Natural killer cell treated with Interleukin-12 subunit alpha and Interleukin-12 subunit beta and Interleukin-15 and Interleukin-18, amount 100 ng/mL, for 72 hours (primary cell): ENCODE data around the gene AQP12A. TPM values are rescaled to one million over a fixed set of nuclear protein-coding genes. Genes with fewer than 3 reads are reported as not detected.
"Not testable (repeated sequence)": the region's sequence is repeated elsewhere in the genome, so short reads cannot be mapped to it uniquely, and the experiment has no call there.

Source experiments
- ATAC-seq, 2 donors: fragments of 150-1000 bp; cut with Tn5 transposase in 1 of 2; sonication (Bioruptor Pico), chemical (Tn5 transposase) in 1 of 2; 2 replicates each; pipeline ENCODE4 v1.10.0; 2021
- DNase-seq: peaks from one replicate; pipeline ENCODE4 v3.0.0; 2022; ENCODE audit warnings: low spot score
- H3K27ac Mint-ChIP-seq, 2 donors: 1 replicate in 1 of 2; 2 replicates in 1 of 2; pipeline ENCODE4 v1.8.0; 2022; ENCODE audit warnings: mixed read lengths in 2 of 2, mild to moderate bottlenecking in 1 of 2, moderate library complexity in 1 of 2
- H3K27me3 Mint-ChIP-seq, 2 donors: 1 replicate in 1 of 2; 2 replicates in 1 of 2; pipeline ENCODE4 v1.8.0; 2022; ENCODE audit warnings: mixed read lengths in 2 of 2
- H3K36me3 Mint-ChIP-seq: one replicate; pipeline ENCODE4 v1.8.0; 2022; ENCODE audit warnings: mixed read lengths
- H3K4me1 Mint-ChIP-seq, 2 donors: 1 replicate in 1 of 2; 2 replicates in 1 of 2; pipeline ENCODE4 v1.8.0; 2022; ENCODE audit warnings: low read depth in 2 of 2, mixed read lengths in 2 of 2, mild to moderate bottlenecking in 1 of 2
- H3K4me3 Mint-ChIP-seq: one replicate; pipeline ENCODE4 v1.8.0; 2022; ENCODE audit warnings: mixed read lengths
- H3K9me3 Mint-ChIP-seq: 2 replicates; pipeline ENCODE4 v1.8.0; 2022; ENCODE audit warnings: mixed read lengths
- total RNA-seq, 2 donors: library from RNA; stranded (reverse); gene quantifications; one replicate each; pipeline ENCODE4 v1.2.3, GENCODE V29; 2022

The AQP12A gene
- total RNA-seq, 2 donors from 2014 or later, result not detected

DNA sequence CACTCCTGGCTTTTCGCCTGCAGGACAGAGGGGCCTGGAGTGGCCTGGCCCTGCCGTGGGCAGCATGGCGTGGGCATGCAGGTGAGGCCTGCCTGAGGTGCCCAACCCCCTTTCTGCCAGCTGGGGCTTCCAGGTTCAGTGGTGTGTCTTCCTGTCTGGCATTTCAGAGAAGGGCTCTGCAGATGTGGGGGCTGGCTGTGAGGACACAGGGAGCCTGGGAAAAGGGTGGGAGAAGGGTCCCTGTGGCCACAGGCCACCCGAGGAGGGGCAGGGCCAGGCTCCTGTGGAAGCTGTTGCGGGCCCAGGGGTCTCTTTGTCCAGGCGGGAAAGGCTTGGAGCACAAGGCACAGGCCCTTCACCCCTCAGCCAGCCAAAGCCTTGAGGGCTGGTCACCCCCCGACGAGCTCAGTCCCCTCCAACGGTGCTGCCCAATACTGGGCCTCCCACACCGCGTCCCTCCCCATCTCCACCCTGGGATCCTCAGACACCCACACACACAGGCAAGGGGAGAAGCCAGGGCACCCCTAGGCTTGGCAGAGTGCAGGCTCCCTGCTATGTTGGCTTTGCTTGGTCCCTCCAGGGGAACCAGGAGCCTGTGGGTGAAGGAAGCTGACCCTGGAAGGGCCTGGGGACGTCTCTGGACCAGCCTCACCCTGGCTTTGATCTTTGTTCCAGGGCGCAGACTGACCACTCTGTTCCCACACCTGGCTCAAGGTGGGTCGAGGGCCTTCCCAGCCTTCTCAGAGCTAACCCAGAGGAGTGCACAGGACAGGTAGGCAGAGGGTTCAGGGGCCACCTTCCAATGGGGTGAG is 3.7 kb upstream of the AQP12A start:
- no peak for DNase-seq

DNA sequence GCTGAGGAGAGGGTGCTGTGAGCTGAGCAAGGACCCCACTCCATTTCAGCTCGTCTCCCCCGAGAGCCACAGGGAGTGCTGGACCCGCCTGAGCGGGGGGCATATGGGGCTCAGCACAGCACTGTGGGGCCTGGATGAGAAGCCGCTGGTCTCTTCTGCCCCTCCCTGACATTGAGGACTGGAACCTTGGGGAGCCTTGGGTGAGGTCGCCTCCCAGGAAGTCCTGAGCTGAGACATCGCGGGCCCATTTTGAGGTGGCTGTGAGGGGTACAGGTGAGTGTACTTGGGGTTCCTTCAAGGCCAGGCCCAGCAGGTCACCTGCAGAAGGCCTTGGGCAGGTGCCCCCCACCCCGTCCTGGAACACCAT is 3.1 kb upstream of the AQP12A start:
- Mint-ChIP-seq H3K4me3 (no peak overlapping the region), H3K36me3 (no peaks in the 10 kb centered on the region), H3K9me3 (no peaks in the 10 kb centered on the region), H3K4me1 (peaks cover 9 to 11% of the 10 kb centered on the region in 2 donors), H3K27me3 (no peaks in the 10 kb centered on the region), H3K27ac (no peak overlapping the region)
- ATAC-seq, result no peak
- no peak for DNase-seq

More for the DNA sequence above, 3.7 kb upstream of the AQP12A start:
- Mint-ChIP-seq H3K36me3 (no peaks in the 10 kb centered on the region), H3K4me1 (peaks cover 9 to 11% of the 10 kb centered on the region in 2 donors), H3K9me3 (no peaks in the 10 kb centered on the region), H3K27me3 (no peaks in the 10 kb centered on the region), H3K27ac (no peak overlapping the region), H3K4me3 (no peak overlapping the region)
- ATAC-seq, result no peak

DNA sequence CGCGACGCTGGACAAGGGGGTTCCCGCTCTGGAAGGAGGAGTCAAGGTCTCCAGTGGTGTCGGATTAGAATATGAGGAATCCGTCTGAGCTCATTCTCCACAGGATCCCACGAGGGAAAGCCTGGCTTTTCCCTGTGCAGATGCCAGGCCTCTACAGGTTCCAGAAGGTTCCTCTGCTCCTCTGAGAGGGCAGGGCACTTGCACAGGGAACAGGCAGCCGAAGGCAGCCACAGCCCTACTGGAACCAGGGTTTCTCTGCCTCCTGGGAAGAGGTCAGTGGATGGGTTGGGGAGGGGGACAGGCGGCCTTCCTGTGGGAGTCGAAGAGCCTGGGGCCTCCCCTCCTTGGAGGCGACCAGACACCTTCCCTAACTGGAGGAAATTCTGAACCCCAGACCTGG is 1.7 kb upstream of the AQP12A start:
- no peaks in the 10 kb centered on the region for H3K27me3 Mint-ChIP-seq
- H3K4me3 Mint-ChIP-seq, result no peak overlapping the region
- no peaks in the 10 kb centered on the region for H3K36me3 Mint-ChIP-seq
- no peak for DNase-seq
- ATAC-seq, result no peak
- no peaks in the 10 kb centered on the region for H3K9me3 Mint-ChIP-seq
- no peak overlapping the region for H3K27ac Mint-ChIP-seq
- peaks cover 9 to 11% of the 10 kb centered on the region in 2 donors for H3K4me1 Mint-ChIP-seq

DNA sequence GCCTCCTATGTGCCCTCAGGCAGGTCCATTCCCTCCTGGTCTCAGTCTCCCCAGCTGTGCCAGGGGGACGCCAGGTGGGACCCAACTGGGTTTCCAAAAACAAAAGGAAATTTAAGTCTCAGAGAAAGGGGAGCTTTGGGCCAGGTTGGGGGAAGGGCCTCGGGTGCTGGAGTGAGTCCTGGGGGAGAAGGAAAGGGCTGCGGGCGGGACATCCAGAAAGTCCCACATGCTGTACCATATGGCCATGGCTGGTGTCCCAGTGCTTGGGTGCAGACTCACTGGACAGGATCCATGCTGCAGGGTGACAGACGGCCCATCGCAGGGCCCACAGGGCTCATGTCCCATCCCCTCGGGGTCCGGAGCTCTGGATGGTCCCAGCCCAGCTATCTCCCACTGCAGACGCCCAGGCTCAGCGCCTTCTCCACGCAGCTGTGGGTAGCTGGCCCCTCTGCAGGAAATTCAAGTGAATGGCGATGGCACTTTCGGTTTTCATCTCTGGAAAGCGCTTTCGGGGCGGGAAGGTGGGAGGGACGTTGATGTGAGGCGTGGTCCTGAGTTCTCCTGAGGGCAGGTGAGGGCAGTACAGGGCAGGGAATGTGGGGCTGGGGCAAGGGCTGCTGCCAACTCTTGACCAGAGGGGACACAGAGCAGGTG is 1.1 kb upstream of the AQP12A start:
- H3K9me3 Mint-ChIP-seq, H3K36me3 Mint-ChIP-seq: not testable (repeated sequence)

DNA sequence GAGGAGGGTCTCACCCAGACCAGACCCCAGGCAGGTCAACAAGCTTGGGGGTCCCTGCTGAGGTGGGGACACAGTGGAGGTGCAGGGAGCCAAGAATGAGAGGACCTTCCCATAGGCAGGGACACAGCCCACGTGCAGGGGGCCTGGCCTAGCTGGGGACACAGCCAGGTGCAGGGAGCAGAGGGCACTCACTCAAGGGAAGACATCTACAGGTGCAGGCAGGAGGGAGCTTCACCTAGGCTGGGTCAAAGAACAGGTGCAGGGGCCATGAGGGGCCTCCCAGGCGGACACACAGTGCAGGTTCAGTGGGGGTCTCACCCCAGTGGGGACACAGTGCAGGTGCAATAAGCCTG is 615 bp upstream of the AQP12A start:
- H3K36me3 Mint-ChIP-seq, H3K27me3 Mint-ChIP-seq, H3K27ac Mint-ChIP-seq, H3K4me3 Mint-ChIP-seq, H3K9me3 Mint-ChIP-seq, DNase-seq, H3K4me1 Mint-ChIP-seq, ATAC-seq: not testable (repeated sequence)

More for the DNA sequence above, 1.1 kb upstream of the AQP12A start:
- not testable (repeated sequence) for H3K27me3 Mint-ChIP-seq, DNase-seq, H3K4me3 Mint-ChIP-seq, ATAC-seq, H3K27ac Mint-ChIP-seq
- H3K4me1 Mint-ChIP-seq, result peaks cover 9 to 11% of the 10 kb centered on the region in 2 donors

DNA sequence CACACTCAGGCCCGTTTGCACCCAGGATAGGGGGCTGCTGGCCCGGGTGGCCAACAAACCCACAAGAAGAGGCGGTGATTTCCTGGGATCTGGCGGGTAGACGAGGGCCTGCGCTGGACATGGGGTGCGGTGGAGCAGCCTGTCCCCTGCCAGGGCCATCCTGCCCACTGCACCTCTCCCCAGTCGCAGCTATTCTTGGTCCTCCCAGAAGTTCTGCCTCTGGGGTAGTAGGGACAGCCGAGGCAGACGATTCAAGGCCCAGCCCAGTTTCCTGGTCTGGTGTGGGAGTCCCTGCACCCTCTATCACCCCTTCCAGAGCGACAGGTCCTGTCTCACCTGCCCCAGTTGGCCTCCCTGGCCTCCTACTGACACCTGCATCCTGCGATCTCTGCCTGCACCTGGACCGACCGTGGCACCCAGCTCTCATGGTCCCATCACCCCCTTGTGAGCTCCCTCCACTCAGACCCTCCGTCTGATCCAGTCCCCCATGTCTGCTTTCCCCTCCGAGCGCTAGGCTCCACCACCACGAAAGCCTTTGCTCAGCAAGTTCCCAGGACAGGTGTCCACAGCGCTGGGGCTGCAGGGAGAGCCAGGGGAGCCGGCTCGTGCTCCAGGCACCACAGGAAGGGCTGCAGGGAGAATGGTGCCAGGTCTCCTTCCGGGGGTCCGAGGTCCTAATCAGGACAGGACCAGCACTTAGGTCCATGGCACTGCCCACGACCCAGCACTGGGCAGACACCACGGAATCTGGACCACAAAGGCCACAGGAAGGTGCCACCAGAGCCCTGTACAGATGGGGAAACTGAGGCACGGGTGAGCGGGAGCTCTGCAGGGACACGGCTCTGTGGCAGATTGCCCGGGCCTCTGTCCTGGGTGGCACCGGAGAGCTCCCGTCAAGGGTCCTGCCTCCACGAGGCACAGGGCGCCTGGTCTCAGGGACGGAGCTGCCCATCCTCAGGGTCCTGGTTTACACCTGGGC is 1.2 kb downstream of the AQP12A start:
- not testable (repeated sequence) for ATAC-seq, H3K4me3 Mint-ChIP-seq, H3K27ac Mint-ChIP-seq, H3K9me3 Mint-ChIP-seq, DNase-seq, H3K27me3 Mint-ChIP-seq, H3K36me3 Mint-ChIP-seq, H3K4me1 Mint-ChIP-seq

DNA sequence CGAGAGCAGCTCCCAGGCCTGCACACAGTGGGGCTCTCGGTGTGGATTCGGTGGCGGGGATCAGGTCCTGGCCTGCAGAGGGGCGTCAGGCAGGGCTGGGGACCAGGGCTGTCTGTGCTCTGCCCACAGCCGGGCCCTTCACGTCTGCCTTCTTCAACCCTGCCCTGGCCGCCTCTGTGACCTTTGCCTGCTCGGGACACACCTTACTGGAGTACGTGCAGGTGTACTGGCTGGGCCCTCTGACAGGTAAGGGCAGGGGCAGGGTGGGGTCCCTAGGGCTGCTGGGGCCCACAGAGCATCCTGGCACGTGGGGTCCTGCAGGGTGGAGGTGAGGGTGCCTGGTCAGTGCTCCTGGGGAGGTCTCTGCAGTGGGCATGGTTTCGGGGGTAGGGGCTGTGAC is 2.6 kb downstream of the AQP12A start:
- H3K27ac Mint-ChIP-seq, H3K27me3 Mint-ChIP-seq, H3K4me3 Mint-ChIP-seq, H3K36me3 Mint-ChIP-seq, H3K9me3 Mint-ChIP-seq, ATAC-seq, DNase-seq, H3K4me1 Mint-ChIP-seq: not testable (repeated sequence)

DNA sequence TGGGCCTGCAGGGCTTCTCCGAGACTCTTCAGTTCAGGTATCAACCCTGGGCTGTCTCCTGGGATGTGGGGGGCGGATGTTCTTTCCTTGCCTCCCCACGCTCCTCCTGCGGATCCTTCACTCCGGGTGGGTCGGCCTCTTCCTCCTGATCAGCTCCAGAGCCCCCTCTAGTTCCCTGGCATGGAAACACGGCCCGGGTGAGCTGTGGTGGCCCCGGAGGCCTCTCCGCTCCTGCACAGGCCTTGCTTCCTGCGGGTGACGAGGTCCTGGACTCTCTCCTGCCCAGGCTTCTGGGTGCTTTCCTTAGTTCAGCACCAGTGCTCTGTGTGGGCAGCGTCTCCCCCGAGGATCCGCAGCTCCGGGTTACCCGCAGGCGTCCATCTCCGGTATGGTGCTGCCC is 3.9 kb downstream of the AQP12A start:
- H3K9me3 Mint-ChIP-seq, H3K27ac Mint-ChIP-seq, H3K27me3 Mint-ChIP-seq, ATAC-seq, H3K4me3 Mint-ChIP-seq, H3K4me1 Mint-ChIP-seq, DNase-seq, H3K36me3 Mint-ChIP-seq: not testable (repeated sequence)

DNA sequence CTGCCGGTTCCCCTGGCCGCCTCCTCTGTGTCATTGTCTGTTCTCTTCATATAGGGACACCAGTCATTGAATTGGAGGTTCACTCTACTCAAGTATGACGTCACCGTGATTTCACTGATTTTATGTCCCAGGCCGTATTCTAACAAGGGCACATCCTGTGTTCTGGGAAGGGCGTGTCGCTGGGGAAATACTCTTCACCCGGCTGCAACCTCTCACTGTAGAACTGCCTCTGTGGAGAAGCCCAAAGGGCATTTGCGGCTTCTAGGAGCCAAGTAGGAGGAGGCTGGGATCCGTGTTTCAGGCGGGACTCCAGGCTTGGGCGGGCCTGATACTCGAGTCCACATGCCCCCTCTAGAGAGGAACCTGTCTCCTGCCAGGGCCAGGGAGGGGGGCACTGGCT is 4.8 kb downstream of the AQP12A start:
- not testable (repeated sequence) for H3K27me3 Mint-ChIP-seq, ATAC-seq, H3K27ac Mint-ChIP-seq, H3K4me1 Mint-ChIP-seq, H3K36me3 Mint-ChIP-seq, H3K9me3 Mint-ChIP-seq, DNase-seq, H3K4me3 Mint-ChIP-seq

DNA sequence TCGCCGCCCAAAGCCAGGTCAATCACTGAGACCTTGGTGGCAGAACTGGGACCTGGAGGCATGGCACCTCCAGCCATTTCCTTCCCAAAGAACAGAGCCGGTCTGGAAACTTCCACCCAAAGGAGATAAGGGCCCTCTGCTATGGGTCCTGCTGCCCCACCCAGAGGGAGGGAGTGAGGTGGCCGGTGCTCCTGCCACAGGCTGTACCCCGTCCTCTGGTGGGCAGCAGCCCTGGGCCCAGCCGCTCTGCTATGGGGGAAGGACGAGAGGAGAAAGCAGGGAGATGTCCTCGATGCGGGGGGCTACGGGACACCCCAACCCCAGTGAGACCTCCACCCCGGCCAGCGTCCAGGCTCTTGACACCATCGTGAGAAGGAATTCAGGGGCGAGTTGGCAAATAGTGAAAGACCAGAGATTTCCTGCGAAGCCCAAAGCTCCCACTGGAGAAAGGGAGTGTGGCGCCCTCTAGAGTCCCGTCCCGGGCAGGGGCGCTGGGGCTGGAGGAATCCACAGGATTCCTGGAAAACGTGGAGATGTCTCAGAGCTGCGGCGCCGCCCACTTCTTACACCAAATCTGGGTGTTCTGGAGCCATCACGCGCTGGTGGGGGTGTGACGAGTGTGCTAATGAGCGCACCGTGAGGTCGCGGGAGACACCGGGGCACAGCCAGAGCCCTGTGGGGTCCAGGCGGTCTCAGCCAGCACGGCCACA is 7.3 kb downstream of the AQP12A start:
- DNase-seq, result peak; percentile 16
- H3K4me1 Mint-ChIP-seq, H3K27ac Mint-ChIP-seq: not testable (repeated sequence)

DNA sequence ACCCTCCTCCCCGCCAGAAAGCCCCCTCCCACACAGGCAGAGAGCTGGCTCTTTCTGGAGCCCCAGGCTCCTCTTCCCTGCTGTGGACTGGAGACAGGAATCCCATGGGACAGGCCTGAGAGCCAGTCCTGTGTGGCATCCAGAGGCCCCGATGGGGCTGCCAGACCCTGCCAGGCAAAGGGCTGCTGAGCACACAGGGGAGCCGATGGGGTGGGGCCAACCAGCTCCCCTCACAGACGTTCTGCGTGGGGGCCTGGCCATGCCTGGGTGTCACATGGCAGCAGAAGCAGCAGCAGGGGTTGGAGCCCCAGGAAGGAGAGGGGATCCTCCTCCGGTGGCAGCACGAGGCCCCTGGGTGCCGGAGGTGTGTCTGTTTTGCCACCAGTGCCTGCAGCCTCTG is 8.2 kb downstream of the AQP12A start:
- H3K9me3 Mint-ChIP-seq, H3K4me1 Mint-ChIP-seq, ATAC-seq, H3K36me3 Mint-ChIP-seq, H3K4me3 Mint-ChIP-seq, H3K27ac Mint-ChIP-seq: not testable (repeated sequence)
- DNase-seq, result peak; percentile 13
- H3K27me3 Mint-ChIP-seq, result peaks cover 7 to 11% of the 10 kb centered on the region in 2 donors

More for the DNA sequence above, 7.3 kb downstream of the AQP12A start:
- H3K27me3 Mint-ChIP-seq, H3K4me3 Mint-ChIP-seq, H3K9me3 Mint-ChIP-seq, H3K36me3 Mint-ChIP-seq, ATAC-seq: not testable (repeated sequence)

DNA sequence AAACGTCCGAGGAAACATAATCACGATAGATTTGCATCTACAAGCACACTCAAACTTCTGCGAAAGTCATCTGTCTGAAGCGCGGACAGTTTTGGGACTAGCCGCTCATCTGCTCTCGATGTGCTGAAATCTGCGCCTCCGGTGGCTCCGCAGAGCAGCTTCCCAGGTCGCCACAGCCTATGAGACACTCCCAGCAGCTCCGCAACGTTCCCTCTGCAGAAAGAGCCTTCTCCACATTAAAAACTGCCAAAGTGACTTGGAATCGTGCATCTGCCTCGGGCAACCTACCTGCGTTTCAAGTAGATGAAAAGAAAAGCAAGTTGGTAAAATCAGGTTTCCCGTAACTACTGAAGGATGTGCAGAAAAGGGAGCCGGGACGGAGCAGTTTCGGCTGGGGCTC is 8.9 kb downstream of the AQP12A start:
- not testable (repeated sequence) for H3K36me3 Mint-ChIP-seq, H3K4me1 Mint-ChIP-seq
- peaks cover 14 to 18% of the 10 kb centered on the region in 2 donors for H3K27me3 Mint-ChIP-seq

DNA sequence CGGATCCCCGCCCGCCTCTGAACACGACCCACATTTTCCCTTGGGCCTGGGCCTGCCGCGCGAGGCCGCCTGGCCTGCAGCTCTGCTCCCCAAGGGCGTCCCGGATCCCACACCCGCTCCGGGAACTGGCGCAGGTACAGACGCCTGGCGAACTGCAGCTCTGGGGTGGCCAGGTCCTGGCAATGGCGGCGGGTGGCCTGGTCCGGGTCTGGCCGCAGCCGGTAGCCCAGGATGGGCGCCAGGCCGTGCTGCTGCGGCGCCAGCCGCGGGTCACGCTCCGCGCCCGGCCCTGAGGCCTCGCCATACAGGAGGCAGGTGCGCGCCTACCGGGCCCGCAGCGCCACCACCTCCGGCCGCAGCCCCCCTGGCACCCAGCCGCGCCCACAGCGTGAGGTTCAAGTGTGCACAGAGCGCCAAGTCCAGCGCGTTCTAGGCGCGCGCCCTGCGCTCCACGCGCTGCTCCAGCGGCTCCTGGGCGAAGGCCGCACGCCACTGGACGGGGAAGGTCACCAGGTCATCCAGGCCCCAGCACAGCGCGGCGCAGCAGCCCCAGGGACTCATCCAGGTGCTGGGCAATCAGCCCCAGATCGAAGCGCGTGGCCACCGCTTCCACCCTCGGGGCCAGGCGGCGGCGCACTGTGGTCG is 9.5 kb downstream of the AQP12A start:
- no peaks in the 10 kb centered on the region for H3K9me3 Mint-ChIP-seq
- ATAC-seq, result no peak
- DNase-seq, result peak; percentile 53
- H3K4me1 Mint-ChIP-seq, result peaks cover 8% of the 10 kb centered on the region in 2 donors
- no peaks in the 10 kb centered on the region for H3K36me3 Mint-ChIP-seq
- no peak overlapping the region for H3K4me3 Mint-ChIP-seq
- peaks cover 14 to 19% of the 10 kb centered on the region in 2 donors for H3K27me3 Mint-ChIP-seq
- no peak overlapping the region for H3K27ac Mint-ChIP-seq

More for the DNA sequence above, 8.9 kb downstream of the AQP12A start:
- ATAC-seq, H3K27ac Mint-ChIP-seq, H3K4me3 Mint-ChIP-seq, H3K9me3 Mint-ChIP-seq, DNase-seq: not testable (repeated sequence)
